PC-9 (cell line): Measurements from ENCODE around the gene ATP1A3.

Experiments
- EZH2 ChIP-seq: fragments of 200-600 bp; sonication (generic); IDR thresholded peaks from 2 replicates; pipeline ENCODE4 v1.8.0; 2017; ENCODE audit warnings: antibody characterized with exemption, low read depth
- TF ChIP-seq, protein P1 (sequence below): fragments of 200-600 bp; sonication (generic); conservative IDR thresholded peaks from 2 replicates; pipeline ENCODE4 v1.6.1; 2017; ENCODE audit warnings: mixed run types, antibody characterized with exemption, mild to moderate bottlenecking, moderate library complexity

- TF ChIP-seq, protein P1, sequence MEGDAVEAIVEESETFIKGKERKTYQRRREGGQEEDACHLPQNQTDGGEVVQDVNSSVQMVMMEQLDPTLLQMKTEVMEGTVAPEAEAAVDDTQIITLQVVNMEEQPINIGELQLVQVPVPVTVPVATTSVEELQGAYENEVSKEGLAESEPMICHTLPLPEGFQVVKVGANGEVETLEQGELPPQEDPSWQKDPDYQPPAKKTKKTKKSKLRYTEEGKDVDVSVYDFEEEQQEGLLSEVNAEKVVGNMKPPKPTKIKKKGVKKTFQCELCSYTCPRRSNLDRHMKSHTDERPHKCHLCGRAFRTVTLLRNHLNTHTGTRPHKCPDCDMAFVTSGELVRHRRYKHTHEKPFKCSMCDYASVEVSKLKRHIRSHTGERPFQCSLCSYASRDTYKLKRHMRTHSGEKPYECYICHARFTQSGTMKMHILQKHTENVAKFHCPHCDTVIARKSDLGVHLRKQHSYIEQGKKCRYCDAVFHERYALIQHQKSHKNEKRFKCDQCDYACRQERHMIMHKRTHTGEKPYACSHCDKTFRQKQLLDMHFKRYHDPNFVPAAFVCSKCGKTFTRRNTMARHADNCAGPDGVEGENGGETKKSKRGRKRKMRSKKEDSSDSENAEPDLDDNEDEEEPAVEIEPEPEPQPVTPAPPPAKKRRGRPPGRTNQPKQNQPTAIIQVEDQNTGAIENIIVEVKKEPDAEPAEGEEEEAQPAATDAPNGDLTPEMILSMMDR = no peak
- no peak for TF ChIP-seq EZH2
Observed at GRCh38 chr19:41932259-41932719, 61.7 kb downstream of the ATP1A3 start.
